ENCODE measurements around the gene LY86.

LY86 gene

GRCh38 chr6:6547110-6547879, 41.2 kb upstream of the LY86 start:
- H3K4me3 ChIP-seq (ENCODE audit: low read length): peak overlapping the region; percentile 46
- DNase-seq (ENCODE audit: low read depth): no peak
- peak; percentile 89 for TF ChIP-seq CTCF (conservative IDR thresholded peaks at IDR 0.05; ENCODE audit: low read depth, low read length)

GRCh38 chr6:6556161-6556737, 32.3 kb upstream of the LY86 start:
- TF ChIP-seq CTCF (conservative IDR thresholded peaks at IDR 0.05; ENCODE audit: low read depth, low read length): no peak

GRCh38 chr6:6556738-6557503, 31.6 kb upstream of the LY86 start:
- no peak for DNase-seq (ENCODE audit: low read depth)
- no peak overlapping the region for H3K4me3 ChIP-seq (ENCODE audit: low read length)
- TF ChIP-seq CTCF (conservative IDR thresholded peaks at IDR 0.05; ENCODE audit: low read depth, low read length): peak; percentile 97

More at GRCh38 chr6:6556161-6556737, 32.3 kb upstream of the LY86 start:
- no peak for DNase-seq (ENCODE audit: low read depth)
- H3K4me3 ChIP-seq (ENCODE audit: low read length): no peak overlapping the region

- no peak for TF ChIP-seq CTCF (conservative IDR thresholded peaks at IDR 0.05; ENCODE audit: low read depth, low read length)
- no peak for DNase-seq (ENCODE audit: low read depth)
- no peak overlapping the region for H3K4me3 ChIP-seq (ENCODE audit: low read length)
These were observed 31.0 kb upstream of the LY86 start for GRCh38 chr6:6557504-6557839.

- DNase-seq (ENCODE audit: low read depth): peak; percentile 55
- TF ChIP-seq CTCF (conservative IDR thresholded peaks at IDR 0.05; ENCODE audit: low read depth, low read length): no peak
- H3K4me3 ChIP-seq (ENCODE audit: low read length): no peak overlapping the region
These were observed 30.6 kb upstream of the LY86 start for GRCh38 chr6:6557886-6558285.

- no peak overlapping the region for H3K4me3 ChIP-seq (ENCODE audit: low read length)
- no peak for DNase-seq (ENCODE audit: low read depth)
- TF ChIP-seq CTCF (conservative IDR thresholded peaks at IDR 0.05; ENCODE audit: low read depth, low read length): no peak
These were observed 28.4 kb upstream of the LY86 start for GRCh38 chr6:6559994-6560570.

All from retinal pigment epithelial cell (primary cell).